Mesothelial cell of epicardium (in vitro differentiated cells): ENCODE measurements around the gene ODAPH. TPM values are rescaled to one million over a fixed set of nuclear protein-coding genes. Genes with fewer than 3 reads are reported as not detected.

ENCODE experiments used
- DNase-seq, 2 experiments: peaks; one replicate each; pipeline ENCODE4 v3.0.0; 2021; ENCODE audit warnings: low spot score in 2 of 2; ENCODE audit not compliant: unreplicated experiment in 2 of 2
- H3K27ac Mint-ChIP-seq: 2 replicates; pipeline ENCODE4 v1.8.0; 2021; ENCODE audit warnings: mixed read lengths
- H3K27me3 Mint-ChIP-seq: 2 replicates; pipeline ENCODE4 v1.8.0; 2021; ENCODE audit warnings: low read depth, mixed read lengths
- H3K36me3 Mint-ChIP-seq: 2 replicates; pipeline ENCODE4 v1.8.0; 2021; ENCODE audit warnings: mixed read lengths
- H3K4me1 Mint-ChIP-seq: 2 replicates; pipeline ENCODE4 v1.8.0; 2021; ENCODE audit warnings: mixed read lengths
- H3K4me3 Mint-ChIP-seq: 2 replicates; pipeline ENCODE4 v1.8.0; 2021; ENCODE audit warnings: mild to moderate bottlenecking, moderate library complexity, mixed read lengths
- H3K9me3 Mint-ChIP-seq: 2 replicates; pipeline ENCODE4 v1.8.0; 2021; ENCODE audit warnings: mixed read lengths
- CTCF ChIP-seq: fragments of 200-600 bp; sonication (generic); IDR thresholded peaks from one replicate; pipeline ENCODE4 v1.5.0; 2021; ENCODE audit warnings: antibody characterized with exemption; ENCODE audit not compliant: unreplicated experiment
- total RNA-seq: library from RNA; stranded (reverse); gene quantifications from 3 replicates; pipeline ENCODE4 v1.2.1, GENCODE V29; 2021

The ODAPH gene
- total RNA-seq, 1 donor from 2014 or later = 1.1 TPM

DNA sequence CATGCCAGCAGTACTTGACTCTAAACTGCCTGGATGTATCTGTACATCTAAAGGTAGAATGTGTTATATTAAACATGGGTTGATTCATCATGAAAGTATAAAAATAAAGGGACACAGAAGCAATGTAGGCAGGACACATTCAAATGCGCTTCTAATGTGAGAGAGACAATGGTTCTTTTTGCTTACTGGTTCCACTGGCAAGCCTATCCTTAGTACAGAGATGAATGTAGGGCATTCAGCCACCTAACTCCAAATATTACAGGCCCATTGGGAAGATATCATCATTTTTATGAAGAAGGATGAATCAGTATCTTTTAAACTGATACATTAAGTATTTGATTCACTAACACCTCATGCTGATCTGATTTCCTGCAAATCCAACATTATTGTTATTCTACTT lies 56.4 kb downstream of the ODAPH start:
- Mint-ChIP-seq H3K4me1 (no peaks in the 10 kb centered on the region), H3K9me3 (peaks cover 25% of the 10 kb centered on the region), H3K27ac (no peak overlapping the region), H3K4me3 (no peak overlapping the region), H3K36me3 (peaks cover 11% of the 10 kb centered on the region), H3K27me3 (no peaks in the 10 kb centered on the region)
- DNase-seq = no peak
- no peak for TF ChIP-seq CTCF

Other genes starting within 250 kb of the ODAPH start
- 40.5 to 44.6 TPM (median 42.9 TPM) in 3 replicates for gene RCHY1, start 41.7 kb upstream of the ODAPH start, total RNA-seq
- 25.5 to 32.8 TPM (median 29.2 TPM) in 3 replicates for gene THAP6, start 41.6 kb upstream of the ODAPH start, total RNA-seq
- gene CDKL2, start 74.5 kb downstream of the ODAPH start, total RNA-seq = 2.1 to 3.0 TPM (median 3.0 TPM) in 3 replicates
- gene G3BP2, start 117.3 kb downstream of the ODAPH start, total RNA-seq = 169 to 178 TPM (median 175 TPM) in 3 replicates
- 52.8 to 53.3 TPM (median 53.1 TPM) in 3 replicates for gene USO1, start 168.5 kb downstream of the ODAPH start, total RNA-seq